Nephron (organoid): ENCODE results near the gene CD46.

Source experiments
- H3K27ac Mint-ChIP-seq, 3 experiments: 2 replicates each; pipeline ENCODE4 v1.8.0; 2020; ENCODE audit warnings: mixed read lengths in 3 of 3, mild to moderate bottlenecking in 2 of 3, moderate library complexity in 1 of 3
- H3K27me3 Mint-ChIP-seq: 2 replicates; pipeline ENCODE4 v1.8.0; 2021; ENCODE audit warnings: low read depth, mild to moderate bottlenecking, moderate library complexity, mixed read lengths
- H3K36me3 Mint-ChIP-seq: 2 replicates; pipeline ENCODE4 v1.8.0; 2020; ENCODE audit warnings: low read depth, mixed read lengths
- H3K4me1 Mint-ChIP-seq: 2 replicates; pipeline ENCODE4 v1.8.0; 2020; ENCODE audit warnings: mixed read lengths
- H3K4me3 Mint-ChIP-seq, 3 experiments: 2 replicates each; pipeline ENCODE4 v1.8.0; 2020; ENCODE audit warnings: mild to moderate bottlenecking in 3 of 3, mixed read lengths in 3 of 3, moderate library complexity in 2 of 3
- H3K9me3 Mint-ChIP-seq: 2 replicates; pipeline ENCODE4 v1.8.0; 2020; ENCODE audit warnings: mixed read lengths
- CTCF ChIP-seq, 3 experiments: fragments of 200-600 bp; sonication (generic); IDR thresholded peaks; one replicate each; pipeline ENCODE4 v1.5.0; 2021; ENCODE audit warnings: antibody characterized with exemption in 3 of 3; ENCODE audit not compliant: unreplicated experiment in 3 of 3

Gene CD46

GRCh38 chr1:207808322-207808705 is 56.5 kb downstream of the CD46 start:
- H3K4me3 Mint-ChIP-seq = no peak overlapping the region
- peaks cover 5% of the 10 kb centered on the region for H3K27me3 Mint-ChIP-seq
- H3K36me3 Mint-ChIP-seq = no peaks in the 10 kb centered on the region
- H3K27ac Mint-ChIP-seq = no peak overlapping the region
- H3K4me1 Mint-ChIP-seq = no peaks in the 10 kb centered on the region
- no peak for TF ChIP-seq CTCF (IDR thresholded peaks at IDR 0.05; ENCODE audit: unreplicated experiment in 3 of 3)
- H3K9me3 Mint-ChIP-seq = no peaks in the 10 kb centered on the region

- Mint-ChIP-seq H3K4me3 (no peak overlapping the region), H3K4me1 (no peaks in the 10 kb centered on the region), H3K27me3 (peaks cover 5% of the 10 kb centered on the region), H3K9me3 (no peaks in the 10 kb centered on the region), H3K27ac (no peak overlapping the region), H3K36me3 (no peaks in the 10 kb centered on the region)
- TF ChIP-seq CTCF (IDR thresholded peaks at IDR 0.05; ENCODE audit: unreplicated experiment in 3 of 3) = no peak
Observed at GRCh38 chr1:207808911-207809555, 57.2 kb downstream of the CD46 start.

DNA sequence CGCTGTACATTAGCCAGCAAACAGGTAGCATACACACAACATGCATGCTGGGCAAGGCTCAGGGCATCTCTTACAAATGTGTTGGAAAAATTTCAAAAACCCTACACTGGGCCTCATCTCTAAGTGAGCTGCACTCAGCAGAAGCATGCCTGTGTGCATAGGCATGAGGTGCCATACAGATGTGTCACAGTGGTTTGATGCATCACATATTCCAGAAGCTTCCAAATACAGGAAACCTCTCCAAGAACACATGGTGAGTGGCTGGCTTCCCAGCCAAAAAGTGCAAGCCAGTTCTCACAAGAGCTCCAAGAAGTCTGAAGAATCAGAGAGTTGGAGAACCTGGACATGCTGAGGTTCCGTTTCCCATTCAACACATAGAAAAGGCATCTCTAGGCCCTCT is 58.3 kb downstream of the CD46 start:
- peaks cover 8% of the 10 kb centered on the region for H3K27me3 Mint-ChIP-seq
- no peaks in the 10 kb centered on the region for H3K9me3 Mint-ChIP-seq
- no peak overlapping the region for H3K4me3 Mint-ChIP-seq
- H3K36me3 Mint-ChIP-seq = no peaks in the 10 kb centered on the region
- H3K4me1 Mint-ChIP-seq = no peaks in the 10 kb centered on the region
- H3K27ac Mint-ChIP-seq = no peak overlapping the region
- TF ChIP-seq CTCF (IDR thresholded peaks at IDR 0.05; ENCODE audit: unreplicated experiment in 3 of 3) = no peak

DNA sequence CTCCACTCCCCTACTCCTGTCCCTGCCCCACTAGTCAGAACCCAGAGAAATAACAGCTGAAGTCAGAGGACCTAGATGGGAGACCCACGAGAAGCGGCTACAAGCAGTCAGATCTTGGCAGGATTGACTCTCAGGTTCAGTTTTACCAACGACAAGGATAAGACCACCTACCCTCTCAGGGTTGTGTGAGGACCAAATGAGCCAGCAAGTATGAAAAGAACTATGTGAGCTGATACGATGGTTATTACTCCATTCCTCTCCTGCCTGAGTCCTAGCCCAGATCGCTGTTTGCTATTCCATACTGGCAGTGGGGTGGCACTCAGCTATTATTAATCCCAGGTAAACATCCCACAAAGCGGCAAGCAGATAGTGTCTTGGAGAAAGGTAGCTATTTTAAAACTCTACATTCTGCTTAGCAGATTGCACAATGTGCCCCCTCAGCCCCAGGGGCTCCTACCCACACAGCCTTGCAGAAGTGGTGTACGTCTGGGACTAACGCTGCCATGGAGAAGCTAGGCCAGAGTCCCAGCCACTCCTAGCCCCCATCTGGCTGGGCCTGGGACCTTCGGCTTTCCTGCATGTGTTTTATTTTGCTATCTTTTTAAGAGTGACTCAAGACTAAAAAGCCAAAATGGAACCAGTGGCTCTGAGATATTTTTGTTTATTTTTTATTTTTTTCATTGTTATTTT is 58.9 kb downstream of the CD46 start:
- H3K4me3 Mint-ChIP-seq = no peak overlapping the region
- no peak overlapping the region for H3K27ac Mint-ChIP-seq
- peaks cover 3% of the 10 kb centered on the region for H3K36me3 Mint-ChIP-seq
- H3K9me3 Mint-ChIP-seq = no peaks in the 10 kb centered on the region
- H3K4me1 Mint-ChIP-seq = no peaks in the 10 kb centered on the region
- peaks cover 7% of the 10 kb centered on the region for H3K27me3 Mint-ChIP-seq
- no peak for TF ChIP-seq CTCF (IDR thresholded peaks at IDR 0.05; ENCODE audit: unreplicated experiment in 3 of 3)

DNA sequence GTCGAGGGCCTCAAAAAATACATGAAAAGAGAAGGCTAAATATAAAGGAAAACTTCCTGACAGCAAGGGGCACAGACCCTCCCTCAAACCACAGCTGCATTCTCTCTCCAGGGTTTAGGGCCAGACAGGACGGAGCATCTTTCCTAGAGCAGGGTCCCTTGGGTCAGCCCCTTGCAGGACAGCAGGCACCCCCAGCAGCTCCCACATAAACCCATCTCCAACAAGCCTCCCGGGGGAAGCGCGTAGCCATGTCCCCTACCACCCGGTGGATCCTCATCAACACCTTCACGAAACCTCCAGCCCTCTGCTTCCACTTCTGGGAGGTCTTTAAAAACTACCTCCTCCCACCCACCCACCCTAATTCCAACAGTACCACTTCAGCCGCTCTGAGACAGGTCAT is 59.5 kb downstream of the CD46 start:
- H3K9me3 Mint-ChIP-seq = no peaks in the 10 kb centered on the region
- TF ChIP-seq CTCF (IDR thresholded peaks at IDR 0.05; ENCODE audit: unreplicated experiment in 3 of 3) = no peak

More for the DNA sequence above, 59.5 kb downstream of the CD46 start:
- Mint-ChIP-seq H3K36me3 (peaks cover 3% of the 10 kb centered on the region), H3K4me3 (no peak overlapping the region), H3K27me3 (peaks cover 3% of the 10 kb centered on the region), H3K27ac (no peak overlapping the region), H3K4me1 (no peaks in the 10 kb centered on the region)
